ENCODE data around the gene S1PR2.

GRCh38 chr19:10209315-10209714 lies 21.8 kb downstream of the S1PR2 start:
- TF ChIP-seq ARNTL (CRISPR knock-in tag; IDR thresholded peaks at IDR 0.05; ENCODE audit: borderline replicate concordance, low read depth) (no peak), GLIS3 (CRISPR knock-in tag; IDR thresholded peaks at IDR 0.05) (no peak), TSHZ2 (CRISPR knock-in tag; IDR thresholded peaks at IDR 0.05) (no peak), POU6F1 (CRISPR knock-in tag; IDR thresholded peaks at IDR 0.05; ENCODE audit: borderline replicate concordance, low read depth) (no peak), OSR1 (CRISPR knock-in tag; IDR thresholded peaks at IDR 0.05) (no peak)

Data from SK-N-SH treated with all-trans-retinoic acid at 6 μM for 48 hours (cell line).